WTC11 (cell line): ENCODE measurements around the gene SHBG. TPM values are rescaled to one million over a fixed set of nuclear protein-coding genes. Genes with fewer than 3 reads are reported as not detected.

Experiments
- ATAC-seq: fragments of 200-7000 bp; cut with Tn5 transposase; 2 replicates; pipeline ENCODE4 v1.10.0; 2021; ENCODE audit warnings: mild to moderate bottlenecking, moderate library complexity
- CTCF ChIA-PET: fragments of 300-600 bp; sonication (Branson Sonifier 250); formaldehyde crosslinking; loops from one replicate; lab custom pipeline; 2021; ENCODE audit warnings: antibody characterized with exemption; lab: Charles Lee
- POLR2A ChIA-PET: fragments of 350-600 bp; sonication (Branson Sonifier 250); formaldehyde crosslinking; loops from one replicate; lab custom pipeline; 2021; ENCODE audit warnings: antibody characterized with exemption; lab: Charles Lee
- DNase-seq: peaks from one replicate; pipeline ENCODE4 v3.0.0; 2021; ENCODE audit warnings: low spot score
- H3K27ac Mint-ChIP-seq: 2 replicates; pipeline ENCODE4 v1.8.0; 2021; ENCODE audit warnings: mixed read lengths
- H3K27me3 Mint-ChIP-seq: 2 replicates; pipeline ENCODE4 v1.8.0; 2021; ENCODE audit warnings: low read depth, mild to moderate bottlenecking, moderate library complexity, mixed read lengths
- H3K36me3 Mint-ChIP-seq: 2 replicates; pipeline ENCODE4 v1.8.0; 2021; ENCODE audit warnings: mixed read lengths
- H3K4me1 Mint-ChIP-seq: 2 replicates; pipeline ENCODE4 v1.8.0; 2022; ENCODE audit warnings: mixed read lengths
- H3K4me3 Mint-ChIP-seq: 2 replicates; pipeline ENCODE4 v1.8.0; 2021; ENCODE audit warnings: mild to moderate bottlenecking, moderate library complexity, mixed read lengths
- H3K9me3 Mint-ChIP-seq: 2 replicates; pipeline ENCODE4 v1.8.0; 2021; ENCODE audit warnings: mixed read lengths
- ATF2 ChIP-seq: sonication (generic); formaldehyde crosslinking; IDR thresholded peaks from 2 replicates; pipeline ENCODE4 v1.8.1; 2022; ENCODE audit warnings: low read depth, missing genetic modification reagents, borderline replicate concordance
- ATF3 ChIP-seq: sonication (generic); formaldehyde crosslinking; conservative IDR thresholded peaks from 2 replicates; pipeline ENCODE4 v1.8.1; 2022; ENCODE audit warnings: mild to moderate bottlenecking, missing genetic modification reagents
- ATF6 ChIP-seq: sonication (generic); formaldehyde crosslinking; IDR thresholded peaks from 2 replicates; pipeline ENCODE4 v1.8.1; 2023; ENCODE audit warnings: mild to moderate bottlenecking, missing genetic modification reagents
- E2F4 ChIP-seq: sonication (generic); formaldehyde crosslinking; IDR thresholded peaks from 2 replicates; pipeline ENCODE4 v1.8.1; 2022; ENCODE audit warnings: low read depth, mild to moderate bottlenecking, moderate library complexity, missing genetic modification reagents, borderline replicate concordance
- ELF4 ChIP-seq: sonication (generic); formaldehyde crosslinking; IDR thresholded peaks from 2 replicates; pipeline ENCODE4 v1.8.1; 2022; ENCODE audit warnings: low read depth, mild to moderate bottlenecking, moderate library complexity, missing genetic modification reagents
- FOXP1 ChIP-seq: sonication (generic); formaldehyde crosslinking; IDR thresholded peaks from 2 replicates; pipeline ENCODE4 v1.8.0; 2022; ENCODE audit warnings: missing genetic modification reagents, mild to moderate bottlenecking, moderate library complexity, borderline replicate concordance
- FOXP4 ChIP-seq: sonication (generic); formaldehyde crosslinking; IDR thresholded peaks from 2 replicates; pipeline ENCODE4 v1.8.0; 2022; ENCODE audit warnings: mild to moderate bottlenecking, missing genetic modification reagents
- GABPB1 ChIP-seq: sonication (generic); formaldehyde crosslinking; IDR thresholded peaks from 2 replicates; pipeline ENCODE4 v1.8.1; 2023; ENCODE audit warnings: mild to moderate bottlenecking, missing genetic modification reagents
- HMGA2 ChIP-seq: fragments of 250-450 bp; sonication (Bioruptor Pico); IDR thresholded peaks from 2 replicates; pipeline ENCODE4 v1.4.0; 2021; ENCODE audit warnings: mild to moderate bottlenecking, moderate library complexity
- IRF2 ChIP-seq: sonication (generic); formaldehyde crosslinking; IDR thresholded peaks from 2 replicates; pipeline ENCODE4 v1.8.0; 2022; ENCODE audit warnings: low read depth, missing genetic modification reagents, borderline replicate concordance
- KAT7 ChIP-seq: sonication (generic); formaldehyde crosslinking; IDR thresholded peaks from 2 replicates; pipeline ENCODE4 v1.8.1; 2023; ENCODE audit warnings: missing genetic modification reagents, mild to moderate bottlenecking, borderline replicate concordance
- MLX ChIP-seq: sonication (generic); formaldehyde crosslinking; IDR thresholded peaks from 2 replicates; pipeline ENCODE4 v1.8.1; 2023; ENCODE audit warnings: mild to moderate bottlenecking, missing genetic modification reagents, moderate library complexity
- NFE2L1 ChIP-seq: sonication (generic); formaldehyde crosslinking; IDR thresholded peaks from 2 replicates; pipeline ENCODE4 v1.8.1; 2023; ENCODE audit warnings: missing genetic modification reagents
- PRRX2 ChIP-seq: fragments of 250-450 bp; sonication (Bioruptor Pico); IDR thresholded peaks from 2 replicates; pipeline ENCODE4 v1.8.0; 2021; ENCODE audit warnings: mild to moderate bottlenecking
- RELA ChIP-seq: sonication (generic); formaldehyde crosslinking; IDR thresholded peaks from 2 replicates; pipeline ENCODE4 v1.8.1; 2022; ENCODE audit warnings: missing genetic modification reagents, mild to moderate bottlenecking, borderline replicate concordance
- ZBTB21 ChIP-seq: sonication (generic); formaldehyde crosslinking; IDR thresholded peaks from 2 replicates; pipeline ENCODE4 v1.8.1; 2023; ENCODE audit warnings: mild to moderate bottlenecking, missing genetic modification reagents, borderline replicate concordance
- ZNF138 ChIP-seq: sonication (generic); formaldehyde crosslinking; conservative IDR thresholded peaks from 2 replicates; pipeline ENCODE4 v1.8.1; 2022; ENCODE audit warnings: mild to moderate bottlenecking, moderate library complexity, missing genetic modification reagents
- ZNF416 ChIP-seq: fragments of 250-450 bp; sonication (Bioruptor Pico); IDR thresholded peaks from 2 replicates; pipeline ENCODE4 v1.9.0; 2021; ENCODE audit warnings: mild to moderate bottlenecking, inconsistent platforms
- ZNF671 ChIP-seq: fragments of 250-450 bp; sonication (Bioruptor Pico); IDR thresholded peaks from 2 replicates; pipeline ENCODE4 v1.8.0; 2021; ENCODE audit warnings: mild to moderate bottlenecking
- ZSCAN18 ChIP-seq: fragments of 250-450 bp; sonication (Bioruptor Pico); IDR thresholded peaks from 2 replicates; pipeline ENCODE4 v2.1.2; 2022; ENCODE audit warnings: mild to moderate bottlenecking, moderate library complexity
- total RNA-seq: library from RNA; stranded (reverse); gene quantifications from 3 replicates; pipeline ENCODE4 v1.2.3, GENCODE V29; 2021

Gene SHBG
- total RNA-seq, 1 experiment from 2014 or later = 0.83 TPM

- H3K27ac Mint-ChIP-seq = no peak overlapping the region
- H3K36me3 Mint-ChIP-seq = peaks cover 6% of the 10 kb centered on the region; the same call in 1 of the 2 replicates
- H3K4me3 Mint-ChIP-seq = peak overlapping the region; percentile 83
- DNase-seq = no peak
- ChIA-PET CTCF (interaction anchor here (0.6 to 4.2 kb wide), 4 partner anchors 22 to 51 kb away, joined by 3 to 20 read pairs (median 3); partner anchors contain the start of genes ATP1B2 and SOX15), POLR2A (interaction anchor here (1.2 kb wide), 1 partner anchor 74 kb away, joined by 3 read pairs; no protein-coding TSS in a partner anchor)
- ATAC-seq = no peak
- H3K27me3 Mint-ChIP-seq = no peaks in the 10 kb centered on the region
- peaks cover 22% of the 10 kb centered on the region for H3K4me1 Mint-ChIP-seq
- H3K9me3 Mint-ChIP-seq = no peaks in the 10 kb centered on the region
- TF ChIP-seq PRRX2 (no peak), E2F4 (CRISPR knock-in tag) (no peak), ZSCAN18 (CRISPR knock-in tag) (no peak), IRF2 (CRISPR knock-in tag) (no peak), FOXP1 (CRISPR knock-in tag) (no peak), MLX (no peak), ATF6 (CRISPR knock-in tag) (no peak), ZNF671 (CRISPR knock-in tag) (no peak), HMGA2 (no peak), ZBTB21 (CRISPR knock-in tag) (no peak), RELA (CRISPR knock-in tag) (no peak), ZNF416 (CRISPR knock-in tag) (no peak), ATF3 (no peak), ELF4 (no peak), ATF2 (CRISPR knock-in tag) (no peak), KAT7 (CRISPR knock-in tag) (no peak), GABPB1 (CRISPR knock-in tag) (no peak), FOXP4 (no peak), ZNF138 (no peak), NFE2L1 (CRISPR knock-in tag) (no peak)
- TF ChIP-seq, all 79 proteins: peak for 0
Observed at GRCh38 chr17:7611635-7612293, 18.2 kb upstream of the SHBG start.
